NCI-H2196 (cell line): ENCODE data around the gene MRPL19.
A peak's percentile ranks its signal among the peaks of the same experiment; 100 is the strongest.
"Not testable (repeated sequence)": the region's sequence is repeated elsewhere in the genome, so short reads cannot be mapped to it uniquely, and the experiment has no call there.

Source experiments
- DNase-seq: peaks from one replicate; lab custom pipeline; 2025; ENCODE audit not compliant: unreplicated experiment; lab: John Stamatoyannopoulos, UW

MRPL19 gene

DNA sequence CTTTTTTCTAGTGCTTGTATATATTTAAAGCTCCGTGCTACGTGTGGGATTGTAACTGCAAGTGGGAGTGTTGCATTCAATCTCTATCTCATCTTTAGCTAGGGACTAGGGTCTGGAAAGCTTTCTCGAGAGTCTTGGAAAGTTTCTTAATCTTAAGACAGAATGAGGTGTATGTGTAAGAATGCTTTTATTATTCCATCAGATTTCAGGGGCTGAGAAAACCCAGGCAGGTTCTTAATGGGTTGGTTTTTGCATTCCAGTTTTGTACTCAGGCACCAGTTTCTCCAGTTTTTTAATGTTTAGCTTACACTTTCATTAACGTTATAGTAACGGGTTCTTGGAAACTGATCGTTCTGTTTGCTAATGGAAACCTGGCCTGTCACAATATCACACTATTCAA, 20.3 kb downstream of the MRPL19 start:
- DNase-seq: no peak

DNA sequence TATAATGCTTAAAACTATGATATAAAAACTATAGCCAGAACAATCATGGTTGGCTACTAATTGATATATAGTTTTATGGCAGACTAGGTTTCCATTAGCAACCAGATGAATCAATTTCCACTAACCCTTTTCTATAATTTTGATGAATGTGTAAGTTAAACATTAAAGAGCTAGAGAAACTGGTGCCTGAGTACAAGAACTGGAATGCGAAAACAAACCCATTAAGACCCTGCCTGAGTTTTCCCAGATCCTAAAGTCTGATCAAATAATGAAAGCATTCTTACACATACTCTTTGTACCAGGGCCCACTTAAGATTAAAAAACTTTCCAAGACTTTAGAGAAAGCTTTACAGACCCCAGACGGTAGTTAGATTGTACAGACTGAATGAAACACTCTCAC, 21.3 kb downstream of the MRPL19 start:
- DNase-seq: no peak

DNA sequence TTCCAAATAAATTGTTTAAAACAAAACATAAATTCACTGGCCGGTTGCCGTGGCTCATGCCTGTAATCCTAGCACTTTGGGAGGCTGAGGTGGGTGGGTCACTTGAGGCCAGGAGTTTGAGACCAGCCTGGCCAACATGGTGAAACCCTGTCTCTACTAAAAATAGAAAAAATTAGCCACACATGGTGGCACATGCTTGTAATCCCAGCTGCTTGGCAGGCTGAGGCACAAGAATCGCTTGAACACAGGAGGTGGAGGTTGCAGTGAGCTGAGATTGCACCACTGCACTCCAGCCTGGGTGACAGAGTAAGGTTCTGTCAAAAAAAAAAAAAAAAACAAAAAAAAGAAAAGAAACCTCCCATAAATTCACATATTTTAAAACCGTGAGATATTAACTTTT, 28.8 kb downstream of the MRPL19 start:
- not testable (repeated sequence) for DNase-seq

DNA sequence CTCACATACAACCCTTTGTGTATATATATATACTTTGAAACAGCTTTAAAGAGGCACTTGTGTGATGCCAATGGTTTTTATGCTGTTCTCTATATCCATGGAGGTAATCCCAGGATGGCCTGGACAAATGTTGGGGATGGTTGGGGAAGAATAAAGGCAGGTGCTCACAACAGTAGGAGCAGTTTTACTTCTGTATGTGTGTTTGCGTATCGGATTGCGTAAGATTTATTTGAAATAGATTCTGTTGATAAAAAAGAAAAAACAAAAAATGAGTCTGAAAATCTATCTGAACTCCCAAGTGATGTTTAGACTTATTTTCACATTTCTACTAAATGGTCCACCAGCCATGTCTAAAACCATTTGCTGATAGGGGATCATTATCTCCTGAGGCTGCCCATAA, 29.3 kb downstream of the MRPL19 start:
- no peak for DNase-seq

DNA sequence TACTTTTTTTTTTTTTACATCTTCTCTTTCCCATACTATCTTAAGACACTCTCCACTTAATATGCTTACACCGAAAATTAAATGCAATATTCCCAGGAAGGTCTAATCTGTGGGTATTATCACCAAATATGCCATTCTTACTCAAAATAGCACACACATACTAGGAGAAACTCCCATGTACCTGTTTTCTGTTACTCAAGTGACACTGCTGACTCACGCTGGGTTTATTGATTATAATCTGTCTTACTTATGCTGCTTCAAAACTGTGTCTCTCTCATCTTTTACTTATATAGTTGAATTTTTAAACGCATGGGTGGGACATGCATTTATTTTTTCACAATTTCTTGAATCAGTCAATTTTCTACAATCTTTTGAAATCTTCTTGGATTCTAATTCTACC, 29.9 kb downstream of the MRPL19 start:
- DNase-seq: no peak

DNA sequence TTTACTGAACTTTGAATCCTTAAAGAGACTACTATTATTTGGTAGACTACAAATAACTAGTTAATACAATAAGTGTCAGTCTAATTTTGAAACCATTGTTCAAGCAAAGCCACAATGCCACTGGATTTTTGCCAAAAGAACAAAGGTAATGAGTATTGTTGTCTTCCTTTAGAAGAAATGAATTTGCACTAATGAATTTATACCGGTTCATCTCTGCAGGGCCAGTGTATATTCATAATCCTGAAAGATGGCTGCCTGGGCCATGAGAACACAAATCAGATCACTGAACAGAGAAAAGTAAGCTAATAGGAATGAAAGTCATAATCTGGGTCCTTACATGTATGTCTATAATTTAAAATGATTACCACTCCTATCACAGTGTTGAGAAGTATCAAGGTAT, 33.0 kb downstream of the MRPL19 start:
- no peak for DNase-seq

DNA sequence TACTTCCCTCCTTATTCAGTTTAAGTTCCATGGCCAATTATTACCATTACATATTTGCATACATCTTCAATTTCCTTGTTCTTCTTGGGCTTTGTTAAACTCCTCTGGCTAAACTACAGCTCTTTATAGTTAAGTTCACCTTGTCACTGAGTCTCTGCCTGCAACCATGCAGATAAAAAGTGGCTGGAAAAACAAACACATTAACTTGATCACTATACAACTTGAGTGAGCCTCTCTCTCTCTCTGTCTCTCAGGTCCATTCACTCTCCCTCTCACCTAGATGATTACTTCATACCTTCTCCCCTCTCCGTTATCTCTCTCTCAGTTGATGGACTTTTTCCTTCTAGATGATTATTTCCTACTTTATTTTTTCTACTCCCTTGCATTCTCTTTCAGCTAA, 33.8 kb downstream of the MRPL19 start:
- DNase-seq: no peak

DNA sequence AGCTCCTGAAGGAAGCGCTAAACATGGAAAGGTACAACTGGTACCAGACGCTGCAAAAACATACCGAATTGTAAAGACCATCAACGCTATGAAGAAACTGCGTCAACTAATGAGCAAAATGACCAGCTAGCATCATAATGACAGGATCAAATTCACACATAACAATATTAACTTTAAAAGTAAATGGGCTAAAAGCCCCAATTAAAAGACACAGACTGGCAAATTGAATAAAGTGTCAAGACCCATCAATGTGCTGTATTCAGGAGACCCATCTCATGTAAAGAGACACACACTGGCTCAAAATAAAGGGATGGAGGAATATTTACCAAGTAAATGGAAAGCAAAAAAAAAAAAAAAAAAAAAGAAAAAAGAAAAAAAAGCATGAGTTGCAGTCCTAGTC, 36.8 kb downstream of the MRPL19 start:
- not testable (repeated sequence) for DNase-seq

DNA sequence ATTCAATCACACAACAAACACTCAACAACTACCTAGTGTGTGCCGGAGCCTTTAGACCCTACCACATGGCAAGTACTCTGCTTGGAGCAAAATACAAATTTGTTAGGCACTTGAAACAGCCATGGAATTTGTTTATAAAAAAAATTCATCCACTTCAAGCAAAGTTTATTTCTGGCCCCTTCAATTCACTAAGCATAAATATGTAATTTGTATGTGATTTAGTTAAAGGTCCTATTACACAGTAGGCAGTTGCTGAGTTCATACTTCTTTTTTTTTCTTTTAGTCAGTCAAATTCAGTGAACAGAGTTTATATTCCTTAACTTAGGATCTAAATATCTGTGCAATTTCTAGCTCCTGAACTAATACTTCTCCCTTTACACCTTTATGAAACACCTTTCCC, 41.6 kb downstream of the MRPL19 start:
- DNase-seq: no peak

DNA sequence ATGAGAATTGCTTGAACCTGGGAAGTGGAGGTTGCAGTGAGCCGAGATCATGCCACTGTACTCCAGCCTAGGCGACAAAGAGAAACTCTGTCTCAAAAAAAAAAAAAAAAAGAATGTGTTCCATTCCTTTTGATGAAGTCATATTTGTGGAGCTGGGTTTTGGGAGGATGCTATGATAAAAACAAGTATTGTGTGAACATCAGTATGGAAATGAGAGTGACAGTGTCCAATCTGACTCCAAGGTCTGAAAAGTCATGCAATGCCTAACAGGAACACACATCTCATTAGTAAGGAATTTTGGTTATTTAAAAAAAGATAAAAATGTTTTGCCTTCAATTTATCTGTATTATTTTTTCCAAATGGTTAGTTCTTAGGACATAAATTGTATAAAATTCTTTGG, 52.3 kb downstream of the MRPL19 start:
- no peak for DNase-seq

DNA sequence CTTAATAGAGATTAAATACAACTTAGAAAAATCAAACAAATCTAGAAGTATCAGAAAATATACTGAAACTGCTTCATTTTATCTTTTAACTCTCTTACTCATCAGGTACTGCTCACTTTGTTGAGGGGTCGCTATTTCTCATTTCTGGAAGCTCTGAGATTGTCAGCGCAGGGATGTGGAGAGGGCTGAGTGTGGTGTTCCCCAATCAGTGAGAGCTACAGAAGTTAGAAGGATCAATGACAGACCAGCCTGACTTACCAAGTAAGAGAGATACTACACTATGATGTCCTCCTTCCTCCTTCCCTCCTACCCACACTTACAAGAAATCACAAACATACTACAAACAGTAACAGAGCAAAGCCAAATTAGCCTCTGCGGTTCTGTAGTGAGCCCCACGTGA, 56.0 kb downstream of the MRPL19 start:
- DNase-seq: no peak

DNA sequence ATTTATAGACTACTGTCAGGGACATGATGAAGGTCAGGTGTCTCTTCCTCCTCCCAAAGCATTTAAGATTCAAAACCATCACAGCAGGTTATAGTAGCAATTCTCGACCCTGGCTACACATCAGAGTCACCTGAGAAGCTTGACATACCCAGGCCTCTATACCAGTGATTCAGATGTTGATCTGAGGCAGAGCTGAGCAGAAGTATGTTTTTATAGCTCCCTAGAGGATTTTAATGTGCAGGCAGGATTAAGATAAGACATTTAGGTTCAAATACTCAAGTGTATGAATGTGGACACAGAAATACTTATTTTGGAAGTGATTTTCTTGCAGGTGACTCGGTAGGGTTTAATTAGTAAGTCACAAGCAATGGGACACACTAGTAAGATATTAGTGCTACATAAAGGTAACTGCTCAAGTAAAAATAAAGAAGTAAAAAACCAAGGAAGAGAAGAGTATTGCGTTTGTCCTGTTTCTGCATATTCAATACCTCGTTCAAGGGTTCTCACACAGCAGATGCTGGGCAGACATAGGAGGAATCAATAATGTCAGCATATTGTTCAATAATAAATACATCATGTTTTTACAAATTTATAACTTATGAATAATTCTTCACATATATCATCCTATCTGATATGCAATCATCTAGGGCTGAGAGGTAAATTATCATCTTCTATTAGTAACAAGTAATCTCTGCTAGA, 57.2 kb downstream of the MRPL19 start:
- DNase-seq: no peak

DNA sequence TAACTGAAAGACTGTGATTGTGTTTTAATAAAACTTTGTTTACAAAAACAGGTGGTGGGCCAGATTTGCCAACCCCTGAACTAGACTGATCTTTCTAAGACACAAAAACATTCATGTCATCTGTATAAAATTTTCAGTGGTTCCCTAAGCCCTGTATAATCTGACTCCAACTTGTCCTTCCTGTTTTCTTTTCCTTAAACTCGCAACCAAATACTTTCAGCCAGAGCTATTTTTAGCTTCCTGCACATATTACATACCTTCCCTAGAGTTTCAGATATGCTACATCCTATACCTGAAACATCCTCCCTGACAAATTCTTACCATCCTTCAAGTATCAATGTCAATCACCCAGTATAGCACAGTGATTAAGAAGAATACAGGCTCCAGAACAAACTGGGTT, 59.3 kb downstream of the MRPL19 start:
- DNase-seq: no peak

DNA sequence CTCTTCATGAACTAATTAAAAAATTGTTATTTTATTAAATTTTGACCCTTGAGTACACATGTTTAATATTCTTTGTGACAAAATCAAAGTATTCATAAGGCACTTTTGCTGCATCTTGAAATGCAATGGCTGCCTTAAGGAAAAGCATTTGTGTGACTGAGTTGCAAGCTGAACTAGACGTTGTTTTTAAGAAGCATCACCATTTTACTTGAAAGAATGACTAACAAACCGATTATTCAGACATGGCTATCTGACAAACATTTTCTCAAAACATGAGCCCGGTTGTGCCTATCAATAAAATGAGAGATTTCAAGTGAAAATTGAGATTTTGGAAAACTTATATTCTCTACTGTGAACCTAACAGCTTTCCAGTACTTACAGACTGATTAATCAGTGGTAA, 61.3 kb downstream of the MRPL19 start:
- DNase-seq: no peak

DNA sequence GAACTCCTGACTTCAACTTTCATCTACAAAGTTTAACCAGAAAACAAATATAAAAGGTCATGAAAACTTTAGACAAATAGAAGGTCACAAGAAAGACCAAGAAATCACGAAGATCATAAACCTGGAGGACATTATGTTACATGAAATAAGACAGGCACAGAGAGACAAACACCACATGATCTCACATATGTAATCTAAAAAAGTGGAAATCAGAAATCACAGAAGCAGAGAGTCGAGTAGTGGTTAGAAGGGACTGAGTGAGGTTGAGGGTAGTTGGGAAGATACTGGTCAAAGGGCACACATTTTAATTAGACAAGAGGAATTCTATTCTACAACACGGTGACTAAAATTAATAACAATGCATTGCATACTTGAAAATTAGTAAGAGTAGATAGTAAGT, 62.7 kb downstream of the MRPL19 start:
- no peak for DNase-seq

DNA sequence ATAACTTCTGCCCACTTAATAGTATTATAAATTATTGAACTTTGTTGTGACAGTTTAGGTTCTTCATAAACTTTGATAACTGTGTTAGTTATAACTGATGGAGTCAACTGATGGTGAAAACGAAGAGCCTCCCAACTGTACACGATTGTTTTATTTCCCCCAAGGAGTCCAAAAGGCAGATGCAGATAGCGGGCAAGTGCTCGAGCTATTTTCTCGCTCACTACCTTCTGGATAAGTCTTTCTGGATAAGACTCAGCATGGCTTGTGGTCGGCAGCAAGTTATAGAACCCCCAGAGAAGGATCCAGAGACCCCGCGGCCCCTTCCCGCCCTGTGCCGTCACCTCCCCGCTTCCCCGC, 63.6 kb downstream of the MRPL19 start:
- DNase-seq: no peak

DNA sequence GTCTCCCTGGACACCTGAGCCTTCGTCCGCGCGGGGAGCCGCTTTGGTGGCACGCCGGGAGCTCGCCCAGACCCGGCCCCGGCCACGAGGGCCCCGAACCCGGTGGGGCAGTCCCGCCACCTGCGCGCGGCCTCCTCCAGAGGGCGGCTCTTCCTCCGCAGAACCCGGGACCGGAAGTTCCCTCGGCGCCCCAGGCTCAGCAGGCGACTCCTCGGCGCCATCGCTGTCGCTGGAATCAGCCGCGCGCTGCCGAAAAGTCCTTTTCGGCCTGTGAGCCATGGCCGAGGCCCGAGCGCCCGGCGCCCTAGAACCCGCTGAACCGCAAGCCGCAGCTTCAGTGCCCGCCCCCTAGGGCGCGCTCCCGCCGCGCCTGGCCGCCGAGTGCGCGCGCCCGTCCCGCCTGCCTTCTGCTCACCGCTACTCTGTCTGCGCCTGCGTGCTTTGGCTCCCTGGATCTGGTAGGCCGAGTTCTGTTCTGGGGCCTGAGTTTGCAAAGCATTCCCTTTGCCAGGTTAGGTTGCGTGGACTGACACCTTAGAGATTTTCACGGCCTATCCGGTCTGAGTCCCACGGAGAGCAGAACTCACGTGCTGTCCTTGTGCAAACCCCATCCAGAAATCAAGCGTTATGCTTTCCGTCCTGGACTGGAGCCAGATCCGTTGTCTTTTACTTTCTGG, 64.1 kb downstream of the MRPL19 start, which contains the start of gene GCFC2:
Gene GCFC2, minus strand, starts transcription at position 339 of the 677 bp plus-strand sequence. Its CDS starts 60 bp downstream, at position 279.
- DNase-seq: peak; percentile 78

DNA sequence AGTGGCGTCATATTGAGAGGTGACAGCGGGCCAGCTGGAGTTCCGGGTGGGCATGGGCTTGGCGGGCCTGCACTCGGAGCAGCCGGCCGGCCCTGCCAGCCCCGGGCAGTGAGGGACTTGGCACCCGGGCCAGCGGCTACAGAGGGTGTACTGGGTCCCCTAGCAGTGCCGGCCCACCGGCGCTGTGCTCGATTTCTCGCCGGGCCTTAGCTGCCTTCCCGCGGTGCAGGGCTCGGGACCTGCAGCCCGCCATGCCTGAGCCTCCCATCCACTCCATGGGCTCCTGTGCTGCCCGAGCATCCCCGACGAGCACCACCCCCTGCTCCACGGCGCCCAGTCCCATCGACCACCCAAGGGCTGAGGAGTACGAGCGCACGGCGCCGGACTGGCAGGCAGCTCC, 65.0 kb downstream of the MRPL19 start:
- not testable (repeated sequence) for DNase-seq

DNA sequence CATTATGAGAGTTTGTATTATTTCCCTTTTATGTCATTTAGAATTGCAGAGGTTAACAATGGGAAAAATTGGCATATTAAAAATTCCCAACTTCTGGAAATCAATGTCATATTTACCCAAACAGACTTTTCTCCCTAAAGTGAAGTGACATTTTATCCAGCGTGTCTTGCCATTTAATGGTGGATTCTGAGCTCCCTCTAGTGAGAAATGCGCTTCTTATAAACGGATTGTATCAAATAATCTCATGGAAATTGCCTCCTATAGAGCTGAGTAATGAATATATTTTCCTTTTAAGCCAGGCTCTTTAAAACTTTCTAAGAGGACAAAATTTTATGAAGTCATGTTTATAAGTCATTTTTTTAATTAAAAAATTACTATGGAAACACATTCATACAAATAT, 69.8 kb downstream of the MRPL19 start:
- DNase-seq: no peak

DNA sequence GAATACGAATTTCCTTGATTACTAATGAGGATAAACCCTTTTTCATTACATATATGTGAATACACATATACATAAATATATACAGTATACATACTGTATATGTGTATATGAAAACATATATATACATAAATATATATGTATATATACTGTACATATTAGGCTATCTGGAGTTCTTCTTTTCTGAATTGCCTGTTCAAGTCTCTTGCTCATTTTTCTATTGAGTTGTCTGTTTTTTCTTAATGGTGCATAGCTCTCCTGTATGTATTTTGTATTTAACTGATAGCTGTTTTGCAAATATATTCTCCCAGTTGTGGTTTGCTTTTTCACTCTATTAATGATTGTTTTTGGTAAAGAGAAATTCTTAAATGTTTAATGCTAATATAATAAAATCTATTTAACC, 73.0 kb downstream of the MRPL19 start:
- DNase-seq: no peak

DNA sequence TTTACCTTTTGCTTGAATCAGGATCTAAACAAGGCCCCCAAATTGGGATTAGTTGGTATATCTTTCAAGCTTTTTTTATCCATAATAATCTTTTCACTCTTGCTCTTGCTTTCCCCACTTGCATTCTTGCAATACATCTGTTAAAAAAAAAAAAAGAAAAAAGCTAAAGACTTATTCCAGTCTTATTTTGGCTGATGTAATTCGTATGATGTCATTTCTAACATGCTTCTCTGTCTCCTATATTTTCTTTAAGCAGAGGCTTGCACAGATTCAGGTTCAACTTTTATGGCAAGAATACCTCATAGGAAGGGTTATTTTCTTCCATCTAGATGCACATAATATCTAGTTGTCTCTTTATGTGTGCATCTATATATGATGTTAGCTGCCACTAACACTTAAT, 73.9 kb downstream of the MRPL19 start:
- DNase-seq: no peak

DNA sequence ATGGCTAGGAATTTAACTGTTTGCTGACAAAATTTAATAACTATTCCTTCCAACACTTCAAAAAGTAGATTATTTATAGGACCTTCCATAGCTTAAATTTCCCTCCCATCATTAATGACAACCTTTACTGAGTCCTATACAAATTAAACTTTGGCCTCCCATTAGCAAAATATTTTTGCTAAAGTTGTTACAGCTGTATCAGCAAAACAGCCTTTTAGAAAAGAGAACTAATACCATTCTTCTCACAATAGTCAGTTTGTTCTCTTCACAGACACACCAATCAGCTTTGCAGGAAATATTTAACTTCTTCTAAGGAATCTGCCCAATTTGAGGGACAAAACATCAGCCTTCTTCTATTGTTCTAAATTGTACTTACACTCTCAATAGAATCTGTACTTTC, 76.1 kb downstream of the MRPL19 start:
- no peak for DNase-seq
